ENCODE measurements around the gene ADAM10. TPM values are rescaled to one million over a fixed set of nuclear protein-coding genes. Genes with fewer than 3 reads are reported as not detected.

Gene ADAM10
- total RNA-seq, 1 experiment from 2014 or later = 159 TPM

DNA sequence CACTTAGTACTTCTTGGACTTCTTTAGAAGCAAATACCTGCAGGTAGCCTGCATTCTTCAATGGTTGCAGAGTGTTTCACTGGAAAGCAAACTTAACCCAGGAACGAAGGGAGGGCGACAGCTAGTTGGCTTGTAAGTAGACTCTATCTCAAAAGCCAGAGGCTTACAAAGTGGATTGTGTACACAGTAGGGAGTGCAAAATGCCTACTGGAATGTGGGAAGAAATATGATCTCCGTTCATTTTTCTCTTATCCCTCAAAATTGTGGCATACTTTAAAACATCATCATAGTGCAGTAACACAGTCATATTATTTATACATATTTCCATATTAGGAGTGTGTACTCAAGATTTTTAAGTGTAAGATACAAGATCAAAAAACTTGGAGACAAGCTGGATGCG lies 162.0 kb downstream of the ADAM10 start:
- Histone ChIP-seq H3K9ac (ENCODE audit: extremely low read depth, insufficient read length, low read length) (no peak overlapping the region), H3K56ac (ENCODE audit: insufficient read length, low read depth, low read length) (no peak overlapping the region), H2BK20ac (ENCODE audit: low read depth, low read length, poor library complexity, severe bottlenecking) (no peak overlapping the region), H2BK120ac (ENCODE audit: low read depth, low read length, poor library complexity, severe bottlenecking) (no peak overlapping the region), H3K9me3 (ENCODE audit: control insufficient read depth, low read depth, low read length) (no peaks in the 10 kb centered on the region), H3K23ac (ENCODE audit: insufficient read length, low read depth, low read length) (no peak overlapping the region), H3K4ac (ENCODE audit: low read depth, low read length) (no peak overlapping the region), H2BK12ac (ENCODE audit: insufficient read length, low read depth, low read length) (no peak overlapping the region), H4K20me1 (ENCODE audit: control insufficient read depth, insufficient read depth, insufficient read length) (no peaks in the 10 kb centered on the region), H4K5ac (ENCODE audit: insufficient read length, low read depth, low read length) (no peak overlapping the region), H3K4me1 (ENCODE audit: insufficient read depth, low read length) (peaks cover 5% of the 10 kb centered on the region; the same call in 1 of the 2 replicates), H2AFZ (ENCODE audit: low read length) (no peak overlapping the region), H3K27ac (ENCODE audit: insufficient read length, low read depth, low read length) (no peak overlapping the region), H3K4me2 (ENCODE audit: insufficient read depth, insufficient read length, low read length) (no peak overlapping the region), H2BK15ac (ENCODE audit: low read depth, low read length) (no peak overlapping the region), H3K23me2 (ENCODE audit: insufficient read length, low read depth, low read length, poor library complexity, severe bottlenecking) (no peaks in the 10 kb centered on the region), H3K79me2 (ENCODE audit: insufficient read depth, low read length) (no peaks in the 10 kb centered on the region), H3K27me3 (ENCODE audit: insufficient read depth, low read length) (no peaks in the 10 kb centered on the region), H2AK5ac (ENCODE audit: insufficient read length, low read length) (no peak overlapping the region), H3K14ac (ENCODE audit: insufficient read depth, low read length) (no peak overlapping the region), H3K79me1 (ENCODE audit: insufficient read depth, low read depth, low read length, poor library complexity, severe bottlenecking) (no peaks in the 10 kb centered on the region), H3K18ac (ENCODE audit: insufficient read length, low read depth, low read length) (no peak overlapping the region), H4K91ac (ENCODE audit: insufficient read length, low read depth, low read length) (no peak overlapping the region), H2BK5ac (ENCODE audit: insufficient read length, low read length) (no peak overlapping the region), H4K8ac (replicated peaks; ENCODE audit: insufficient read length, low read depth, low read length) (no peak overlapping the region), H3T11ph (ENCODE audit: low read length) (no peak overlapping the region)
- WGBS (ENCODE audit: extremely low coverage, insufficient read length, low lambda C conversion rate) = no CpG with 5 or more reads among the region's 4 CpGs
- H3K27ac Mint-ChIP-seq = no peak overlapping the region
- peaks cover 6 to 8% of the 10 kb centered on the region in 2 experiments; a peak in 4 of 5 replicates for H3K9me3 Mint-ChIP-seq
- TF ChIP-seq, protein P1, sequence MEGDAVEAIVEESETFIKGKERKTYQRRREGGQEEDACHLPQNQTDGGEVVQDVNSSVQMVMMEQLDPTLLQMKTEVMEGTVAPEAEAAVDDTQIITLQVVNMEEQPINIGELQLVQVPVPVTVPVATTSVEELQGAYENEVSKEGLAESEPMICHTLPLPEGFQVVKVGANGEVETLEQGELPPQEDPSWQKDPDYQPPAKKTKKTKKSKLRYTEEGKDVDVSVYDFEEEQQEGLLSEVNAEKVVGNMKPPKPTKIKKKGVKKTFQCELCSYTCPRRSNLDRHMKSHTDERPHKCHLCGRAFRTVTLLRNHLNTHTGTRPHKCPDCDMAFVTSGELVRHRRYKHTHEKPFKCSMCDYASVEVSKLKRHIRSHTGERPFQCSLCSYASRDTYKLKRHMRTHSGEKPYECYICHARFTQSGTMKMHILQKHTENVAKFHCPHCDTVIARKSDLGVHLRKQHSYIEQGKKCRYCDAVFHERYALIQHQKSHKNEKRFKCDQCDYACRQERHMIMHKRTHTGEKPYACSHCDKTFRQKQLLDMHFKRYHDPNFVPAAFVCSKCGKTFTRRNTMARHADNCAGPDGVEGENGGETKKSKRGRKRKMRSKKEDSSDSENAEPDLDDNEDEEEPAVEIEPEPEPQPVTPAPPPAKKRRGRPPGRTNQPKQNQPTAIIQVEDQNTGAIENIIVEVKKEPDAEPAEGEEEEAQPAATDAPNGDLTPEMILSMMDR (conservative IDR thresholded peaks at IDR 0.05) = no peak
- H3K36me3 Mint-ChIP-seq (ENCODE audit: insufficient read depth in 1 of 3, low read depth in 3 of 3) = 0 out of 7 replicates have a peak, but pooled peaks cover 0 to 7% (median 0%) of the 10 kb centered on the region in 3 experiments
- DNase-seq = no peak
- H3K4me1 Mint-ChIP-seq = peaks cover 3 to 4% of the 10 kb centered on the region in 2 experiments; a peak in 1 of 4 replicates
- H3K27me3 Mint-ChIP-seq (ENCODE audit: low read depth) = no peaks in the 10 kb centered on the region
- H3K4me3 Mint-ChIP-seq = no peak overlapping the region

Measured in H9 (cell line).